BLaER1 treated with 17β-estradiol and CSF1 and Interleukin-3, amounts not matched to agents 10 nM and 100 nM (cell line): ENCODE measurements around the gene AFG1L.
"Not testable (repeated sequence)": the region's sequence is repeated elsewhere in the genome, so short reads cannot be mapped to it uniquely, and the experiment has no call there.

Experiments used
- H3K27ac ChIP-seq, 11 experiments: shearing (Covaris generic); formaldehyde crosslinking; 2 replicates each; pipeline ENCODE4 v1.8.1; 2022
- H3K27me3 ChIP-seq, 11 experiments: shearing (Covaris generic); formaldehyde crosslinking; 2 replicates each; pipeline ENCODE4 v1.8.1; 2022
- H3K36me3 ChIP-seq, 11 experiments: shearing (Covaris generic); formaldehyde crosslinking; 2 replicates each; pipeline ENCODE4 v1.8.1; 2022
- H3K4me1 ChIP-seq, 10 experiments: shearing (Covaris generic); formaldehyde crosslinking; 2 replicates each; pipeline ENCODE4 v1.8.1; 2022
- H3K4me2 ChIP-seq, 11 experiments: shearing (Covaris generic); formaldehyde crosslinking; 2 replicates each; pipeline ENCODE4 v1.8.1; 2022
- H3K4me3 ChIP-seq, 10 experiments: shearing (Covaris generic); formaldehyde crosslinking; 2 replicates each; pipeline ENCODE4 v1.8.1; 2022
- H3K9ac ChIP-seq, 11 experiments: shearing (Covaris generic); formaldehyde crosslinking; 2 replicates each; pipeline ENCODE4 v1.8.1; 2022
- H3K9me3 ChIP-seq, 11 experiments: shearing (Covaris generic); formaldehyde crosslinking; replicated peaks in 1 of 11; 2 replicates each; pipeline ENCODE4 v1.8.1; 2022
- H4K20me1 ChIP-seq, 11 experiments: shearing (Covaris generic); formaldehyde crosslinking; 2 replicates each; pipeline ENCODE4 v1.8.1; 2022
- Cebpa-rat ChIP-seq, 11 experiments: shearing (Covaris generic); IDR thresholded peaks; 2 replicates each; pipeline ENCODE4 v1.8.1; 2022

AFG1L gene

DNA sequence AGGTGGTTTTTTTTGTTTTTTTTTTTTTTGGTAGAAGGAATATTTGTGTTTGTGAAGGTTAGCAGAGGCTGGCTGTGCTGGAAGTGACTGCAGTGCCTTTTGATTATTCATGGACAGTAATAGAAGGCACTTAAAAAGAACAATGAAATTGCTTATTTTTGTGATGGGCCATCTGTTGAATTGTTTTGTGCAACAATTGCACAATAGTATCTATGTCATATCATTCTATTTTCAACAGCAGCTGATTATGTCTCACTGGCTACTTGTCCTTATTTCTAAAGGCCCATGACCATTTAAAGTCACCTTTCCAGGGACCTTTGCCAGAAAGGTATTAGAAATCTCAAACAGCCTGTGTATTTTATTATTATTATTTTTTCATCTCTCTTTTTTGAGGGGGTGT lies 70.6 kb downstream of the AFG1L start:
- Histone ChIP-seq H3K4me2 (peak overlapping the region in 2 of 11 experiments; percentile 12 to 46; a peak in 2 of 22 replicates), H3K4me3 (no peak overlapping the region), H3K36me3 (peaks cover 0 to 7% (median 0%) of the 10 kb centered on the region in 11 experiments; a peak in 3 of 22 replicates), H3K4me1 (peaks cover 0 to 18% (median 5%) of the 10 kb centered on the region in 10 experiments; a peak in 9 of 20 replicates), H3K9me3 (no peaks in the 10 kb centered on the region), H3K27ac (no peak overlapping the region), H4K20me1 (no peaks in the 10 kb centered on the region), H3K27me3 (no peaks in the 10 kb centered on the region), H3K9ac (no peak overlapping the region)
- peak in 2 of 11 experiments; percentile 31 to 46; a peak in 2 of 22 replicates for TF ChIP-seq Cebpa-rat (IDR thresholded peaks at IDR 0.05)

- no peaks in the 10 kb centered on the region for H3K36me3 ChIP-seq
- H3K9me3 ChIP-seq: no peaks in the 10 kb centered on the region
- no peak overlapping the region for H3K27ac ChIP-seq
- H3K4me2 ChIP-seq: no peak overlapping the region
- peaks cover 0 to 13% (median 2%) of the 10 kb centered on the region in 10 experiments; a peak in 9 of 20 replicates for H3K4me1 ChIP-seq
- H3K27me3 ChIP-seq: no peaks in the 10 kb centered on the region
- no peak for TF ChIP-seq Cebpa-rat (IDR thresholded peaks at IDR 0.05)
- no peak overlapping the region for H3K4me3 ChIP-seq
- H3K9ac ChIP-seq: no peak overlapping the region
- H4K20me1 ChIP-seq: no peaks in the 10 kb centered on the region
Measured at GRCh38 chr6:108366236-108366635, 71.4 kb downstream of the AFG1L start.

DNA sequence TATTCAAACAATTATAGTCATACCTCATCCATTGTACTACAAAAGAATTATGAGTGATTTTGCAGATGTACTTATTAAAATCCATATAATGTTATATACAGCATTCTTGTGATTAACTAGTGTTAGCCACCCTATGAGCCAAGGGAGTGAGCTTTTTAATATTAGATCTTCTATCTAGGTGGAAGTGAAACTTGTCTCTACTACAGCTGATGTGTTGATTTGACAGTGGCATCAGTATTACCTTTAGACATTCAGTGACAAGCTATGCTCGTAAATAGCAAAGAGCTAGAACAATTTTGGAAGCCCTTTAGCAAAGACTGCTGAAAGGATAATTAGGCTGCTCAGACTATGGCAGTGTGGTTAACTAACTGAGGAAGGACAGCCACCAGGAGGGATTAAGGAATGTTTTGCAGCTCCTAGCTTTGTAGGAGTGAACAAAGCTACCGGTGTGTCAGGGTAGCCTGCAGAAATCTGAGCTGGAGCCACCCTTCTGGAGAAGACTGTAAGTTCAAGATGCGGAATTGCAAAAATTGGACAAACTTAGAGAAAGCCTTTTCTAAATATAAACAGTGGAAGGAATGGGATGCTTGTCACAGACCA lies 73.7 kb downstream of the AFG1L start:
- Histone ChIP-seq H3K27me3 (no peaks in the 10 kb centered on the region), H3K4me1 (peaks cover 0 to 6% (median 0%) of the 10 kb centered on the region in 10 experiments; a peak in 1 of 20 replicates), H3K4me3 (no peak overlapping the region), H3K9ac (no peak overlapping the region), H3K4me2 (no peak overlapping the region), H3K9me3 (peaks cover 0 to 5% (median 0%) of the 10 kb centered on the region in 11 experiments; a peak in 1 of 22 replicates), H4K20me1 (no peaks in the 10 kb centered on the region), H3K36me3 (peaks cover 0 to 14% (median 5%) of the 10 kb centered on the region in 11 experiments; a peak in 7 of 22 replicates), H3K27ac (no peak overlapping the region)
- no peak for TF ChIP-seq Cebpa-rat (IDR thresholded peaks at IDR 0.05)

DNA sequence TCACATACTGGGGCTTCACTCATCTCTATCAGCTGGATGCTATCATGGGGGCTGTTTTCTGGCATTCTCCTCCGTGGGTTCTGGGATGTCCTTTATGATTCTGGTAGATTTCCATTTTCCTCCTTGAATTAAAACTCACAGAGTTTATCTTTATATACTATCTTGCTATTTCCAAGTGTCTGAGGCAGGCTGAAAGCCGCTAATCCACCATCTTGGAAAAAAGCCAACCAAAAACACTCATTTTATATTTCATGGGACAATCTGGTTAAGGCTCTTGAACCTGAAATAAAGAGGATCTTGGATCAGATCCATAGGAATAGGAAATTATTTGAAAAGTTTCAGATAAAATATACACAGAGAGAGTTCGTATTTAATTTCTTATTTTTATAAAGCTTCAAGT lies 86.0 kb downstream of the AFG1L start:
- Histone ChIP-seq H3K36me3 (peaks cover 0 to 36% (median 13%) of the 10 kb centered on the region in 11 experiments; a peak in 12 of 22 replicates), H3K27me3 (no peaks in the 10 kb centered on the region)

GRCh38 chr6:108383981-108384380 lies 89.1 kb downstream of the AFG1L start:
- Histone ChIP-seq H3K27me3 (no peaks in the 10 kb centered on the region), H3K36me3 (peaks cover 0 to 19% (median 11%) of the 10 kb centered on the region in 11 experiments; a peak in 12 of 22 replicates), H3K27ac (no peak overlapping the region), H3K4me2 (no peak overlapping the region), H4K20me1 (no peaks in the 10 kb centered on the region), H3K9me3 (no peaks in the 10 kb centered on the region), H3K4me1 (no peaks in the 10 kb centered on the region), H3K9ac (no peak overlapping the region), H3K4me3 (no peak overlapping the region)
- no peak for TF ChIP-seq Cebpa-rat (IDR thresholded peaks at IDR 0.05)

More for the DNA sequence above, 86.0 kb downstream of the AFG1L start:
- TF ChIP-seq Cebpa-rat (IDR thresholded peaks at IDR 0.05): no peak
- no peak overlapping the region for H3K27ac ChIP-seq
- H3K4me2 ChIP-seq: no peak overlapping the region
- H3K9ac ChIP-seq: no peak overlapping the region
- no peak overlapping the region for H3K4me3 ChIP-seq
- H3K9me3 ChIP-seq: peaks cover 0 to 4% (median 0%) of the 10 kb centered on the region in 11 experiments; a peak in 1 of 22 replicates
- no peaks in the 10 kb centered on the region for H4K20me1 ChIP-seq
- no peaks in the 10 kb centered on the region for H3K4me1 ChIP-seq

GRCh38 chr6:108389190-108389589 lies 94.3 kb downstream of the AFG1L start:
- H3K9me3 ChIP-seq, H3K4me1 ChIP-seq, H3K4me2 ChIP-seq, H3K4me3 ChIP-seq, H3K9ac ChIP-seq, H3K27me3 ChIP-seq, H3K27ac ChIP-seq, H3K36me3 ChIP-seq, H4K20me1 ChIP-seq: not testable (repeated sequence)

DNA sequence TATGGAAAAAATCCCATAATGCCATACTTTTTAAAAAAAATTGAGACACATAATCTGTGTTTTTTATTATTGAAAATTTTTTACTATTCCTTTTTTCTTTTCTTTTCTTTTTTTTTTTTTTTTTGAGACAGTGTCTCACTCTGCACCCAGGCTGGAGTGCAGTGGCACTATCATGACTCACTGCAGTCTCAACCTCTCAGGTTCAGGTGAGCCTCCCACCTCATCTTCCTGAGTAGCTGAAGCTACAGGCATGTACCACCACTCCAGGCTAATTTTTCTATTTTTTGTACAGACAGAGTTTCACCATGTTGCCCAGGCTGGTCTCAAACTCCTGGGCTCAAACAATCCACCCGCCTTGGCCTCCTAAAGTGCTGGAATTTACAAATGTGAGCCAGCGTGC lies 100.4 kb downstream of the AFG1L start:
- no peaks in the 10 kb centered on the region for H3K27me3 ChIP-seq
- H3K27ac ChIP-seq: no peak overlapping the region
- no peak overlapping the region for H3K4me2 ChIP-seq
- no peaks in the 10 kb centered on the region for H4K20me1 ChIP-seq
- no peaks in the 10 kb centered on the region; a peak in 1 of 22 replicates for H3K36me3 ChIP-seq
- no peaks in the 10 kb centered on the region for H3K9me3 ChIP-seq
- H3K9ac ChIP-seq: no peak overlapping the region
- H3K4me1 ChIP-seq: peaks cover 0 to 7% (median 0%) of the 10 kb centered on the region in 10 experiments; a peak in 1 of 20 replicates
- no peak overlapping the region for H3K4me3 ChIP-seq
- TF ChIP-seq Cebpa-rat (IDR thresholded peaks at IDR 0.05): no peak

- Histone ChIP-seq H3K4me1 (peaks cover 0 to 13% (median 0%) of the 10 kb centered on the region in 10 experiments; a peak in 6 of 20 replicates), H3K36me3 (peaks cover 0 to 20% (median 0%) of the 10 kb centered on the region in 11 experiments; a peak in 3 of 22 replicates), H4K20me1 (no peaks in the 10 kb centered on the region), H3K4me2 (peak overlapping the region in 3 of 11 experiments; percentile 5 to 50 (median 42); a peak in 3 of 22 replicates), H3K9ac (no peak overlapping the region), H3K27ac (no peak overlapping the region), H3K4me3 (no peak overlapping the region), H3K27me3 (no peaks in the 10 kb centered on the region), H3K9me3 (peaks cover 3 to 21% (median 9%) of the 10 kb centered on the region in 11 experiments; a peak in 14 of 22 replicates)
- TF ChIP-seq Cebpa-rat (IDR thresholded peaks at IDR 0.05): no peak
Measured at GRCh38 chr6:108403236-108403635, 108.4 kb downstream of the AFG1L start.

- TF ChIP-seq Cebpa-rat (IDR thresholded peaks at IDR 0.05): no peak
- Histone ChIP-seq H3K4me3 (no peak overlapping the region), H3K4me1 (peaks cover 0 to 12% (median 0%) of the 10 kb centered on the region in 10 experiments; a peak in 6 of 20 replicates), H3K9ac (no peak overlapping the region), H3K27me3 (no peaks in the 10 kb centered on the region), H3K36me3 (peaks cover 0 to 47% (median 9%) of the 10 kb centered on the region in 11 experiments; a peak in 15 of 22 replicates), H3K9me3 (peaks cover 18 to 43% (median 28%) of the 10 kb centered on the region in 11 experiments), H3K27ac (no peak overlapping the region), H3K4me2 (no peak overlapping the region), H4K20me1 (no peaks in the 10 kb centered on the region)
Measured at GRCh38 chr6:108406943-108407342, 112.1 kb downstream of the AFG1L start.
